ENCODE data around the gene IDNK. TPM values are rescaled to one million over a fixed set of nuclear protein-coding genes. Genes with fewer than 3 reads are reported as not detected.

Gene IDNK
- total and polyA plus RNA-seq, 2 of the 8 experiments (the other 6 are each of a cell fraction or from before 2014, with no cell fraction given) = 0.29 to 0.48 TPM

DNA sequence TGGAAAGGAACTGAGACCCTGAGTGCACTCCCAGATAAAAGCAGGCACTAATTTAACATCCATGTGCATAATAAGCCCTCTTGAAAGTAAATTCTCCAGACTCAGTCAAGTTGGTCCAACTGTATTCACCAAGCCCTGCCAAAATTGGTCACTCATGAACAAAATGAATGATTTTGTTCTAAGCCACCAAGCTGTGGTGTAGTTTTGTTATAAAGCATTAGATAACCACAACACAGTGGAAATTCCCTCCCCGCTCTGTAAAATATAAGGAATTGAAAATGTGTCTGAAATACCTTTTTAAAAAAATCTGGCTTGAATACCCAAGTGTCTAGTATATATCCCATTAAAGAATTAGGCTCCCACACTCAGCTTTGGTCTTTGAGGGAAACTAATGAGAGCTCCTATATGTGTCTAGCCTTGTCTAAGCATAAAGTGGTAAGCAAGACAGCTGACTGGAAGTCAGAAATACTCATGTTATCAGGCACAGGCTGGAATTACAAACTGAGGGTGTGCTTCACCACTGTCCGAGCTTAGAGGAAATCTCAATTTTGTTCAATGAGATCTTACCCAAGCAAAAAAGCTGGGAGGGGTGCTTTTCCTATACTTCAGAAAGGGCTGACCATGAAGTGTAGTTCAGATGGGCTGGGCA, 33.2 kb downstream of the IDNK start (continued):
- no peak for TF ChIP-seq CEBPB (IDR thresholded peaks at IDR 0.05; ENCODE audit: low read depth, low read length)
- no peak for TF ChIP-seq ASH2L (IDR thresholded peaks at IDR 0.05; ENCODE audit: low read length)
- TF ChIP-seq BACH1 (IDR thresholded peaks at IDR 0.05; ENCODE audit: low read length) = no peak
- TF ChIP-seq RXRA (IDR thresholded peaks at IDR 0.05; ENCODE audit: insufficient read depth, low read depth, low read length) = no peak
- TF ChIP-seq PHF8 (conservative IDR thresholded peaks at IDR 0.05; ENCODE audit: low read depth, low read length) = no peak

Measured in H1 (cell line).